Neuronal stem cell (in vitro differentiated cells): ENCODE data around the gene DGLUCY.
A peak's percentile ranks its signal among the peaks of the same experiment; 100 is the strongest.
"Not testable (repeated sequence)": the region's sequence is repeated elsewhere in the genome, so short reads cannot be mapped to it uniquely, and the experiment has no call there.

Experiments
- DNase-seq: peaks from one replicate; pipeline ENCODE4 v3.0.0-alpha.2; 2013; ENCODE audit warnings: low spot score
- H2AFZ ChIP-seq: one replicate; pipeline ENCODE4 v1.6.1; 2013; ENCODE audit warnings: mild to moderate bottlenecking, low read length, inconsistent platforms
- H2AK5ac ChIP-seq: 2 replicates; pipeline ENCODE4 v1.6.1; 2013; ENCODE audit warnings: low read depth, mild to moderate bottlenecking, inconsistent platforms, low read length, moderate library complexity, mixed read lengths
- H2BK120ac ChIP-seq: 2 replicates; pipeline ENCODE4 v1.6.1; 2013; ENCODE audit warnings: low read depth, mild to moderate bottlenecking, inconsistent platforms, low read length, moderate library complexity, mixed read lengths
- H2BK12ac ChIP-seq: one replicate; pipeline ENCODE4 v1.6.1; 2013; ENCODE audit warnings: low read length, inconsistent platforms
- H2BK15ac ChIP-seq: 2 replicates; pipeline ENCODE4 v1.6.1; 2013; ENCODE audit warnings: mild to moderate bottlenecking, low read length, inconsistent platforms, mixed read lengths
- H2BK5ac ChIP-seq: one replicate; pipeline ENCODE4 v1.6.1; 2013; ENCODE audit warnings: inconsistent platforms, mild to moderate bottlenecking, low read length, moderate library complexity
- H3K14ac ChIP-seq: one replicate; pipeline ENCODE4 v1.6.1; 2013; ENCODE audit warnings: low read length, inconsistent platforms
- H3K18ac ChIP-seq: 2 replicates; pipeline ENCODE4 v1.6.1; 2013; ENCODE audit warnings: low read length, inconsistent platforms
- H3K23ac ChIP-seq: 2 replicates; pipeline ENCODE4 v1.6.1; 2013; ENCODE audit warnings: low read depth, mild to moderate bottlenecking, mixed read lengths, low read length, inconsistent platforms; ENCODE audit not compliant: poor library complexity
- H3K27ac ChIP-seq: replicated peaks from 3 replicates; pipeline ENCODE4 v1.5.1; 2013; ENCODE audit warnings: low read length, inconsistent platforms
- H3K27me3 ChIP-seq, 3 experiments: 2 replicates each; pipeline ENCODE4 v1.6.1; 2013; ENCODE audit warnings: low read length in 3 of 3, mild to moderate bottlenecking in 2 of 3, inconsistent platforms in 1 of 3, low read depth in 1 of 3, mixed read lengths in 1 of 3, moderate library complexity in 1 of 3; ENCODE audit not compliant: control insufficient read depth in 3 of 3, insufficient read depth in 3 of 3
- H3K36me3 ChIP-seq, 2 donors: replicated peaks in 1 of 2; 2 replicates each; pipeline ENCODE4 v1.6.1; 2013; ENCODE audit warnings: low read length in 2 of 2; ENCODE audit not compliant: control insufficient read depth in 2 of 2, insufficient read depth in 2 of 2
- H3K4ac ChIP-seq: 2 replicates; pipeline ENCODE4 v1.6.1; 2013; ENCODE audit warnings: inconsistent platforms, mild to moderate bottlenecking, low read length, moderate library complexity
- H3K4me1 ChIP-seq, 2 donors: 1 replicate in 1 of 2; 2 replicates in 1 of 2; pipeline ENCODE4 v1.6.1; 2013; ENCODE audit warnings: low read length in 2 of 2, low read depth in 1 of 2; ENCODE audit not compliant: control insufficient read depth in 2 of 2, insufficient read depth in 1 of 2
- H3K4me2 ChIP-seq: one replicate; pipeline ENCODE4 v1.6.1; 2013; ENCODE audit warnings: mild to moderate bottlenecking, low read length, inconsistent platforms; ENCODE audit not compliant: insufficient read depth, poor library complexity, severe bottlenecking
- H3K4me3 ChIP-seq, 2 donors: 2 replicates each; pipeline ENCODE4 v1.5.1; 2013; ENCODE audit warnings: low read length in 2 of 2, mild to moderate bottlenecking in 2 of 2, inconsistent platforms in 1 of 2, moderate library complexity in 1 of 2
- H3K79me1 ChIP-seq: one replicate; pipeline ENCODE4 v1.6.1; 2013; ENCODE audit warnings: low read depth, mild to moderate bottlenecking, inconsistent platforms, low read length, moderate library complexity
- H3K9ac ChIP-seq: one replicate; pipeline ENCODE4 v1.6.1; 2013; ENCODE audit warnings: mild to moderate bottlenecking, low read depth, low read length, inconsistent platforms; ENCODE audit not compliant: poor library complexity
- H3K9me3 ChIP-seq, 2 donors: replicated peaks in 1 of 2; 2 replicates each; pipeline versions ENCODE3 to v1.6.1; 2013; ENCODE audit warnings: low read length in 2 of 2, mild to moderate bottlenecking in 2 of 2, inconsistent platforms in 1 of 2, low read depth in 1 of 2, mixed read lengths in 1 of 2, moderate library complexity in 1 of 2; ENCODE audit not compliant: control insufficient read depth in 2 of 2, insufficient read depth in 1 of 2
- H4K8ac ChIP-seq: one replicate; pipeline ENCODE4 v1.6.1; 2013; ENCODE audit warnings: low read depth, mild to moderate bottlenecking, inconsistent platforms, low read length, moderate library complexity
- H4K91ac ChIP-seq: one replicate; pipeline ENCODE4 v1.6.1; 2013; ENCODE audit warnings: low read length, low read depth, mild to moderate bottlenecking, inconsistent platforms; ENCODE audit not compliant: poor library complexity
- WGBS, 2 donors: extraction: QIAGEN DNeasy Blood & Tissue Kit; methylation state at CpG; one replicate each; pipeline ENCODE4 v1.1.7; 2013; ENCODE audit warnings: missing lambda C conversion rate in 2 of 2, mixed read lengths in 1 of 2; ENCODE audit not compliant: insufficient read length in 2 of 2, insufficient replicate concordance in 1 of 2; ENCODE audit errors: extremely low coverage in 2 of 2; 5-methylcytosine and 5-hydroxymethylcytosine counted together

The DGLUCY gene

GRCh38 chr14:91153360-91153759 is 39.5 kb downstream of the DGLUCY start:
- H3K4ac ChIP-seq, result no peak overlapping the region
- no peak overlapping the region for H4K91ac ChIP-seq
- H3K18ac ChIP-seq, result no peak overlapping the region
- H3K79me1 ChIP-seq, result no peaks in the 10 kb centered on the region
- no peak overlapping the region for H2BK12ac ChIP-seq
- DNase-seq, result no peak
- WGBS, 2 donors, result no CpG with 5 or more reads among the region's 9 CpGs
- no peak overlapping the region for H3K23ac ChIP-seq
- no peak overlapping the region for H4K8ac ChIP-seq
- peaks cover 2 to 16% of the 10 kb centered on the region in 2 donors for H3K36me3 ChIP-seq
- no peak overlapping the region for H3K27ac ChIP-seq
- no peak overlapping the region for H2BK5ac ChIP-seq
- no peak overlapping the region for H2AK5ac ChIP-seq
- H2BK120ac ChIP-seq, result no peak overlapping the region
- no peak overlapping the region for H2AFZ ChIP-seq
- peaks cover 0 to 4% of the 10 kb centered on the region in 2 donors for H3K4me1 ChIP-seq
- H2BK15ac ChIP-seq, result no peak overlapping the region
- no peak overlapping the region for H3K9ac ChIP-seq
- no peaks in the 10 kb centered on the region for H3K27me3 ChIP-seq
- H3K9me3 ChIP-seq, result no peaks in the 10 kb centered on the region
- no peak overlapping the region for H3K4me2 ChIP-seq
- no peak overlapping the region for H3K14ac ChIP-seq
- no peak overlapping the region for H3K4me3 ChIP-seq

GRCh38 chr14:91154851-91155625 is 41.2 kb downstream of the DGLUCY start:
- no peak for DNase-seq
- Histone ChIP-seq H3K9ac (no peak overlapping the region), H4K8ac (no peak overlapping the region), H2BK120ac (no peak overlapping the region), H3K18ac (no peak overlapping the region), H4K91ac (no peak overlapping the region), H3K27me3 (no peaks in the 10 kb centered on the region), H2BK5ac (no peak overlapping the region), H3K79me1 (no peaks in the 10 kb centered on the region), H3K23ac (no peak overlapping the region), H3K4me1 (peaks cover 0 to 4% of the 10 kb centered on the region in 2 donors), H3K14ac (no peak overlapping the region), H3K27ac (no peak overlapping the region), H2BK12ac (no peak overlapping the region), H2AFZ (no peak overlapping the region), H3K36me3 (peaks cover 4 to 24% of the 10 kb centered on the region in 2 donors), H3K4me3 (no peak overlapping the region), H3K4me2 (no peak overlapping the region), H3K9me3 (no peaks in the 10 kb centered on the region), H3K4ac (no peak overlapping the region), H2AK5ac (peak overlapping the region; percentile 32), H2BK15ac (no peak overlapping the region)
- no CpG with 5 or more reads among the region's 16 CpGs for WGBS, 2 donors

- H4K8ac ChIP-seq, result no peak overlapping the region
- no CpG with 5 or more reads among the region's 4 CpGs for WGBS, 2 donors
- no peak overlapping the region for H2BK15ac ChIP-seq
Measured at GRCh38 chr14:91155626-91156089, 41.8 kb downstream of the DGLUCY start.

GRCh38 chr14:91156142-91156666 is 42.3 kb downstream of the DGLUCY start:
- DNase-seq, H3K27me3 ChIP-seq, H2BK12ac ChIP-seq, H2BK120ac ChIP-seq, H3K9ac ChIP-seq, H3K23ac ChIP-seq, H3K9me3 ChIP-seq, H3K14ac ChIP-seq, H2BK5ac ChIP-seq, H3K79me1 ChIP-seq, H3K4me2 ChIP-seq, H2BK15ac ChIP-seq, H3K27ac ChIP-seq, H3K4ac ChIP-seq, H3K4me3 ChIP-seq, H4K8ac ChIP-seq, H3K18ac ChIP-seq, H2AK5ac ChIP-seq, H2AFZ ChIP-seq, H3K4me1 ChIP-seq, H4K91ac ChIP-seq: not testable (repeated sequence)
- WGBS, 2 donors, result no CpG with 5 or more reads among the region's 9 CpGs
- peaks cover 5 to 36% of the 10 kb centered on the region in 2 donors for H3K36me3 ChIP-seq

More at GRCh38 chr14:91155626-91156089, 41.8 kb downstream of the DGLUCY start:
- Histone ChIP-seq H3K9me3 (no peaks in the 10 kb centered on the region), H3K4me1 (peaks cover 0 to 4% of the 10 kb centered on the region in 2 donors), H3K27me3 (no peaks in the 10 kb centered on the region), H3K27ac (no peak overlapping the region), H3K18ac (no peak overlapping the region), H3K79me1 (no peaks in the 10 kb centered on the region), H3K14ac (no peak overlapping the region), H2AFZ (no peak overlapping the region), H3K4me2 (no peak overlapping the region), H3K36me3 (peaks cover 4 to 30% of the 10 kb centered on the region in 2 donors), H4K91ac (no peak overlapping the region), H2BK12ac (no peak overlapping the region), H3K4me3 (no peak overlapping the region), H2BK5ac (no peak overlapping the region), H3K23ac (no peak overlapping the region), H2BK120ac (no peak overlapping the region), H3K9ac (no peak overlapping the region), H3K4ac (no peak overlapping the region), H2AK5ac (no peak overlapping the region)
- no peak for DNase-seq
